GM06990 (cell line): Measurements from ENCODE around the gene SPNS3.

Source experiments
- DNase-seq: peaks from one replicate; pipeline ENCODE4 v3.0.0-alpha.2; 2011; ENCODE audit not compliant: insufficient read length; ENCODE audit errors: extremely low read depth
- H3K27me3 ChIP-seq: replicated peaks from 2 replicates; pipeline ENCODE4 v1.6.0; 2011; ENCODE audit warnings: low read length; ENCODE audit not compliant: control insufficient read depth, insufficient read depth
- H3K36me3 ChIP-seq: 2 replicates; pipeline ENCODE4 v1.5.1; 2011; ENCODE audit warnings: low read length; ENCODE audit not compliant: control insufficient read depth, insufficient read depth
- H3K4me3 ChIP-seq: replicated peaks from 2 replicates; pipeline ENCODE4 v1.5.1; 2011; ENCODE audit warnings: low read depth, mild to moderate bottlenecking, control low read depth, low read length
- CTCF ChIP-seq: IDR thresholded peaks from 2 replicates; pipeline ENCODE4 v1.5.1; 2011; ENCODE audit warnings: low read length, control low read depth, mild to moderate bottlenecking, inconsistent platforms; ENCODE audit not compliant: insufficient read depth, poor library complexity, severe bottlenecking

SPNS3 gene

GRCh38 chr17:4536742-4537411 is 103.1 kb downstream of the SPNS3 start:
- H3K4me3 ChIP-seq, result no peak overlapping the region
- peaks cover 28% of the 10 kb centered on the region for H3K36me3 ChIP-seq
- peak; percentile 22 for DNase-seq
- no peaks in the 10 kb centered on the region for H3K27me3 ChIP-seq
- TF ChIP-seq CTCF, result no peak
